DOHH2 (cell line): ENCODE measurements around the gene EHMT2.

Experiments used
- CTCF ChIP-seq: fragments of 200-600 bp; sonication (generic); IDR thresholded peaks from one replicate; pipeline ENCODE4 v1.5.1; 2014; ENCODE audit warnings: antibody characterized with exemption, mild to moderate bottlenecking, low read depth, low read length; ENCODE audit not compliant: poor library complexity, severe bottlenecking
- EZH2phosphoT487 ChIP-seq: fragments of 200-600 bp; sonication (generic); IDR thresholded peaks from 2 replicates; pipeline ENCODE4 v1.6.1; 2017; ENCODE audit warnings: borderline replicate concordance, mild to moderate bottlenecking, antibody characterized with exemption, low read length, moderate library complexity, mixed read lengths

- TF ChIP-seq CTCF, result no peak
- no peak for TF ChIP-seq EZH2phosphoT487
Measured at GRCh38 chr6:31837369-31838113, 60.0 kb downstream of the EHMT2 start.
